ENCODE results near the gene PTPN13. TPM values are rescaled to one million over a fixed set of nuclear protein-coding genes. Genes with fewer than 3 reads are reported as not detected.

Gene PTPN13
- total and polyA plus RNA-seq, 2 donors = 8.9 to 10.0 TPM

- Histone ChIP-seq H3K9me3 (ENCODE audit: control insufficient read depth in 2 of 2, insufficient read depth in 1 of 2, low read length in 1 of 2) (no peaks in the 10 kb centered on the region), H3K27me3 (ENCODE audit: control insufficient read depth in 2 of 2, insufficient read depth in 1 of 2, low read length in 1 of 2) (no peaks in the 10 kb centered on the region), H3K27ac (ENCODE audit: low read depth in 1 of 2, low read length in 1 of 2) (no peak overlapping the region), H3K36me3 (ENCODE audit: control insufficient read depth in 2 of 2, insufficient read depth in 2 of 2, low read length in 1 of 2) (no peaks in the 10 kb centered on the region), H3K4me3 (ENCODE audit: low read length in 2 of 2) (no peak overlapping the region), H3K4me1 (ENCODE audit: control insufficient read depth in 2 of 2, insufficient read depth in 2 of 2, low read length in 2 of 2) (no peaks in the 10 kb centered on the region)
- no peak for DNase-seq (ENCODE audit: low read depth in 6 of 9, low spot score in 9 of 9)
Measured at GRCh38 chr4:86627462-86628135, 33.5 kb downstream of the PTPN13 start.

- Histone ChIP-seq H3K4me1 (ENCODE audit: control insufficient read depth in 2 of 2, insufficient read depth in 2 of 2, low read length in 2 of 2) (no peaks in the 10 kb centered on the region), H3K9me3 (ENCODE audit: control insufficient read depth in 2 of 2, insufficient read depth in 1 of 2, low read length in 1 of 2) (no peaks in the 10 kb centered on the region), H3K36me3 (ENCODE audit: control insufficient read depth in 2 of 2, insufficient read depth in 2 of 2, low read length in 1 of 2) (no peaks in the 10 kb centered on the region), H3K27me3 (ENCODE audit: control insufficient read depth in 2 of 2, insufficient read depth in 1 of 2, low read length in 1 of 2) (no peaks in the 10 kb centered on the region), H3K27ac (ENCODE audit: low read depth in 1 of 2, low read length in 1 of 2) (no peak overlapping the region), H3K4me3 (ENCODE audit: low read length in 2 of 2) (no peak overlapping the region)
- WGBS = 96% methylated on average over 1 of the region's 1 CpG
- no peak for DNase-seq (ENCODE audit: low read depth in 6 of 9, low spot score in 9 of 9)
Measured at GRCh38 chr4:86630629-86631028, 36.5 kb downstream of the PTPN13 start.

GRCh38 chr4:86631166-86631565 is 37.1 kb downstream of the PTPN13 start:
- Histone ChIP-seq H3K27ac (ENCODE audit: low read depth in 1 of 2, low read length in 1 of 2) (no peak overlapping the region), H3K36me3 (ENCODE audit: control insufficient read depth in 2 of 2, insufficient read depth in 2 of 2, low read length in 1 of 2) (no peaks in the 10 kb centered on the region), H3K9me3 (ENCODE audit: control insufficient read depth in 2 of 2, insufficient read depth in 1 of 2, low read length in 1 of 2) (no peaks in the 10 kb centered on the region), H3K4me3 (ENCODE audit: low read length in 2 of 2) (no peak overlapping the region), H3K27me3 (ENCODE audit: control insufficient read depth in 2 of 2, insufficient read depth in 1 of 2, low read length in 1 of 2) (no peaks in the 10 kb centered on the region), H3K4me1 (ENCODE audit: control insufficient read depth in 2 of 2, insufficient read depth in 2 of 2, low read length in 2 of 2) (no peaks in the 10 kb centered on the region)
- 97% methylated on average over 1 of the region's 1 CpG for WGBS
- no peak for DNase-seq (ENCODE audit: low read depth in 6 of 9, low spot score in 9 of 9)

GRCh38 chr4:86633854-86634253 is 39.7 kb downstream of the PTPN13 start:
- Histone ChIP-seq H3K9me3 (ENCODE audit: control insufficient read depth in 2 of 2, insufficient read depth in 1 of 2, low read length in 1 of 2) (no peaks in the 10 kb centered on the region), H3K27ac (ENCODE audit: low read depth in 1 of 2, low read length in 1 of 2) (no peak overlapping the region), H3K4me3 (ENCODE audit: low read length in 2 of 2) (no peak overlapping the region), H3K27me3 (ENCODE audit: control insufficient read depth in 2 of 2, insufficient read depth in 1 of 2, low read length in 1 of 2) (no peaks in the 10 kb centered on the region), H3K4me1 (ENCODE audit: control insufficient read depth in 2 of 2, insufficient read depth in 2 of 2, low read length in 2 of 2) (no peaks in the 10 kb centered on the region), H3K36me3 (ENCODE audit: control insufficient read depth in 2 of 2, insufficient read depth in 2 of 2, low read length in 1 of 2) (no peaks in the 10 kb centered on the region)
- DNase-seq (ENCODE audit: low read depth in 6 of 9, low spot score in 9 of 9) = no peak
- WGBS = 80% methylated on average over 2 of the region's 2 CpGs

- no peaks in the 10 kb centered on the region for H3K4me1 ChIP-seq (ENCODE audit: control insufficient read depth in 2 of 2, insufficient read depth in 2 of 2, low read length in 2 of 2)
Measured at GRCh38 chr4:86640469-86640868, 46.4 kb downstream of the PTPN13 start.

GRCh38 chr4:86641516-86642090 is 47.5 kb downstream of the PTPN13 start:
- Histone ChIP-seq H3K27ac (ENCODE audit: low read depth in 1 of 2, low read length in 1 of 2) (no peak overlapping the region), H3K36me3 (ENCODE audit: control insufficient read depth in 2 of 2, insufficient read depth in 2 of 2, low read length in 1 of 2) (no peaks in the 10 kb centered on the region), H3K4me3 (ENCODE audit: low read length in 2 of 2) (no peak overlapping the region), H3K27me3 (ENCODE audit: control insufficient read depth in 2 of 2, insufficient read depth in 1 of 2, low read length in 1 of 2) (no peaks in the 10 kb centered on the region), H3K9me3 (ENCODE audit: control insufficient read depth in 2 of 2, insufficient read depth in 1 of 2, low read length in 1 of 2) (no peaks in the 10 kb centered on the region), H3K4me1 (ENCODE audit: control insufficient read depth in 2 of 2, insufficient read depth in 2 of 2, low read length in 2 of 2) (no peaks in the 10 kb centered on the region)
- no peak for DNase-seq (ENCODE audit: low read depth in 6 of 9, low spot score in 9 of 9)
- 65% methylated on average over 3 of the region's 3 CpGs for WGBS

More at GRCh38 chr4:86640469-86640868, 46.4 kb downstream of the PTPN13 start:
- DNase-seq (ENCODE audit: low read depth in 6 of 9, low spot score in 9 of 9) = no peak
- Histone ChIP-seq H3K27ac (ENCODE audit: low read depth in 1 of 2, low read length in 1 of 2) (no peak overlapping the region), H3K4me3 (ENCODE audit: low read length in 2 of 2) (no peak overlapping the region), H3K27me3 (ENCODE audit: control insufficient read depth in 2 of 2, insufficient read depth in 1 of 2, low read length in 1 of 2) (no peaks in the 10 kb centered on the region), H3K9me3 (ENCODE audit: control insufficient read depth in 2 of 2, insufficient read depth in 1 of 2, low read length in 1 of 2) (no peaks in the 10 kb centered on the region), H3K36me3 (ENCODE audit: control insufficient read depth in 2 of 2, insufficient read depth in 2 of 2, low read length in 1 of 2) (no peaks in the 10 kb centered on the region)
- 74% methylated on average over 1 of the region's 1 CpG for WGBS

- H3K27ac ChIP-seq (ENCODE audit: low read depth in 1 of 2, low read length in 1 of 2) = no peak overlapping the region
- no peak overlapping the region for H3K4me3 ChIP-seq (ENCODE audit: low read length in 2 of 2)
- no peaks in the 10 kb centered on the region for H3K4me1 ChIP-seq (ENCODE audit: control insufficient read depth in 2 of 2, insufficient read depth in 2 of 2, low read length in 2 of 2)
- 96% methylated on average over 8 of the region's 8 CpGs for WGBS
- no peak for DNase-seq (ENCODE audit: low read depth in 6 of 9, low spot score in 9 of 9)
- no peaks in the 10 kb centered on the region for H3K36me3 ChIP-seq (ENCODE audit: control insufficient read depth in 2 of 2, insufficient read depth in 2 of 2, low read length in 1 of 2)
- H3K27me3 ChIP-seq (ENCODE audit: control insufficient read depth in 2 of 2, insufficient read depth in 1 of 2, low read length in 1 of 2) = no peaks in the 10 kb centered on the region
- H3K9me3 ChIP-seq (ENCODE audit: control insufficient read depth in 2 of 2, insufficient read depth in 1 of 2, low read length in 1 of 2) = no peaks in the 10 kb centered on the region
Measured at GRCh38 chr4:86644892-86645291, 50.8 kb downstream of the PTPN13 start.

GRCh38 chr4:86652332-86652932 is 58.3 kb downstream of the PTPN13 start:
- 100% methylated on average over 1 of the region's 1 CpG for WGBS
- H3K9me3 ChIP-seq (ENCODE audit: control insufficient read depth in 2 of 2, insufficient read depth in 1 of 2, low read length in 1 of 2) = peaks cover 0 to 6% of the 10 kb centered on the region in 2 donors
- H3K4me1 ChIP-seq (ENCODE audit: control insufficient read depth in 2 of 2, insufficient read depth in 2 of 2, low read length in 2 of 2) = no peaks in the 10 kb centered on the region
- no peaks in the 10 kb centered on the region for H3K36me3 ChIP-seq (ENCODE audit: control insufficient read depth in 2 of 2, insufficient read depth in 2 of 2, low read length in 1 of 2)
- no peak overlapping the region for H3K4me3 ChIP-seq (ENCODE audit: low read length in 2 of 2)
- H3K27me3 ChIP-seq (ENCODE audit: control insufficient read depth in 2 of 2, insufficient read depth in 1 of 2, low read length in 1 of 2) = no peaks in the 10 kb centered on the region
- DNase-seq (ENCODE audit: low read depth in 6 of 9, low spot score in 9 of 9) = no peak
- H3K27ac ChIP-seq (ENCODE audit: low read depth in 1 of 2, low read length in 1 of 2) = no peak overlapping the region

GRCh38 chr4:86653237-86653865 is 59.2 kb downstream of the PTPN13 start:
- H3K36me3 ChIP-seq (ENCODE audit: control insufficient read depth in 2 of 2, insufficient read depth in 2 of 2, low read length in 1 of 2) = no peaks in the 10 kb centered on the region
- H3K4me1 ChIP-seq (ENCODE audit: control insufficient read depth in 2 of 2, insufficient read depth in 2 of 2, low read length in 2 of 2) = no peaks in the 10 kb centered on the region
- no peak overlapping the region for H3K4me3 ChIP-seq (ENCODE audit: low read length in 2 of 2)
- H3K27me3 ChIP-seq (ENCODE audit: control insufficient read depth in 2 of 2, insufficient read depth in 1 of 2, low read length in 1 of 2) = no peaks in the 10 kb centered on the region
- DNase-seq (ENCODE audit: low read depth in 6 of 9, low spot score in 9 of 9) = no peak
- H3K27ac ChIP-seq (ENCODE audit: low read depth in 1 of 2, low read length in 1 of 2) = no peak overlapping the region
- WGBS = 84% methylated on average over 4 of the region's 4 CpGs
- peaks cover 0 to 9% of the 10 kb centered on the region in 2 donors for H3K9me3 ChIP-seq (ENCODE audit: control insufficient read depth in 2 of 2, insufficient read depth in 1 of 2, low read length in 1 of 2)

Measured in thymus (tissue), 11 donors.